Measurements from ENCODE around the gene SMIM29.

DNA sequence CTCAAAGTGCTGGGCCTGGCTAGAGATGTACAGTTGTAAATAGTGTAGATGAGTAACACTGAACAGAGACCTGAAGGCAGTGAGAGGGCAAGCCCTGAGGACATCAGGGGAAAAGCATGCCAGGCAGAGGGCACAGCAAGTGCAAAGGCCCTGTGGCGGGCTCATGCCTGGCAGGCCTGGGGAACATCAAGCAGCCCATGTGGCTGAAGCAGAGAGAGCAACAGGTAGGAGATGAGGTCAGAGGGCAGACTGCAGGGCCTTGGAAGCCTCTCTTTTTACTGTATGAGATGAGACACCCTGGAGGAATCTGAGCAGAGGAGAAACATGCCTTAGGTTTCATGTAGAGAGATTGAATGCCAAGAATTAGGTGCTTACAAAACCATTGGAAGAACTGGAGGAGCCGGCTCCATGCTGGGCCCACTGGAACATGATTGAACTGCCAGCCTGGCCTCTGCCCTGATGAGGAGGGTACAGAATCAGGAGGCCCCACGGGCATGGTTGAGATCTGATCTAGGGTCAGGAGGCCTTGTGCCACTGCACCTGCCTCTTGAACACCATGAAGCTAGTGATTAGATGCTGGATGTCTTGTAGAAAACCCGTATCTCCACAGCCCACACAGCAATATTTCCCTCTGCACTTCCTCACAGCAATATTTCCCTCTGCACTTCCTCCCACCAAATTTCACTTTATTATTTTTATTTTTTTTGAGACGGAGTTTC, 18.0 kb downstream of the SMIM29 start:
- TF ChIP-seq, protein P1, sequence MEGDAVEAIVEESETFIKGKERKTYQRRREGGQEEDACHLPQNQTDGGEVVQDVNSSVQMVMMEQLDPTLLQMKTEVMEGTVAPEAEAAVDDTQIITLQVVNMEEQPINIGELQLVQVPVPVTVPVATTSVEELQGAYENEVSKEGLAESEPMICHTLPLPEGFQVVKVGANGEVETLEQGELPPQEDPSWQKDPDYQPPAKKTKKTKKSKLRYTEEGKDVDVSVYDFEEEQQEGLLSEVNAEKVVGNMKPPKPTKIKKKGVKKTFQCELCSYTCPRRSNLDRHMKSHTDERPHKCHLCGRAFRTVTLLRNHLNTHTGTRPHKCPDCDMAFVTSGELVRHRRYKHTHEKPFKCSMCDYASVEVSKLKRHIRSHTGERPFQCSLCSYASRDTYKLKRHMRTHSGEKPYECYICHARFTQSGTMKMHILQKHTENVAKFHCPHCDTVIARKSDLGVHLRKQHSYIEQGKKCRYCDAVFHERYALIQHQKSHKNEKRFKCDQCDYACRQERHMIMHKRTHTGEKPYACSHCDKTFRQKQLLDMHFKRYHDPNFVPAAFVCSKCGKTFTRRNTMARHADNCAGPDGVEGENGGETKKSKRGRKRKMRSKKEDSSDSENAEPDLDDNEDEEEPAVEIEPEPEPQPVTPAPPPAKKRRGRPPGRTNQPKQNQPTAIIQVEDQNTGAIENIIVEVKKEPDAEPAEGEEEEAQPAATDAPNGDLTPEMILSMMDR (conservative IDR thresholded peaks at IDR 0.05; ENCODE audit: low read depth in 2 of 2), result no peak
- TF ChIP-seq JUNB (IDR thresholded peaks at IDR 0.05; ENCODE audit: unreplicated experiment) (no peak), POLR2AphosphoS5 (IDR thresholded peaks at IDR 0.05; ENCODE audit: low read depth) (no peak), CREB1 (CRISPR knock-in tag; IDR thresholded peaks at IDR 0.05; ENCODE audit: low read depth) (no peak), EZH2phosphoT487 (IDR thresholded peaks at IDR 0.05; ENCODE audit: unreplicated experiment) (no peak), EZH2 (IDR thresholded peaks at IDR 0.05; ENCODE audit: low read depth, unreplicated experiment) (no peak)
- TF ChIP-seq, protein P2, sequence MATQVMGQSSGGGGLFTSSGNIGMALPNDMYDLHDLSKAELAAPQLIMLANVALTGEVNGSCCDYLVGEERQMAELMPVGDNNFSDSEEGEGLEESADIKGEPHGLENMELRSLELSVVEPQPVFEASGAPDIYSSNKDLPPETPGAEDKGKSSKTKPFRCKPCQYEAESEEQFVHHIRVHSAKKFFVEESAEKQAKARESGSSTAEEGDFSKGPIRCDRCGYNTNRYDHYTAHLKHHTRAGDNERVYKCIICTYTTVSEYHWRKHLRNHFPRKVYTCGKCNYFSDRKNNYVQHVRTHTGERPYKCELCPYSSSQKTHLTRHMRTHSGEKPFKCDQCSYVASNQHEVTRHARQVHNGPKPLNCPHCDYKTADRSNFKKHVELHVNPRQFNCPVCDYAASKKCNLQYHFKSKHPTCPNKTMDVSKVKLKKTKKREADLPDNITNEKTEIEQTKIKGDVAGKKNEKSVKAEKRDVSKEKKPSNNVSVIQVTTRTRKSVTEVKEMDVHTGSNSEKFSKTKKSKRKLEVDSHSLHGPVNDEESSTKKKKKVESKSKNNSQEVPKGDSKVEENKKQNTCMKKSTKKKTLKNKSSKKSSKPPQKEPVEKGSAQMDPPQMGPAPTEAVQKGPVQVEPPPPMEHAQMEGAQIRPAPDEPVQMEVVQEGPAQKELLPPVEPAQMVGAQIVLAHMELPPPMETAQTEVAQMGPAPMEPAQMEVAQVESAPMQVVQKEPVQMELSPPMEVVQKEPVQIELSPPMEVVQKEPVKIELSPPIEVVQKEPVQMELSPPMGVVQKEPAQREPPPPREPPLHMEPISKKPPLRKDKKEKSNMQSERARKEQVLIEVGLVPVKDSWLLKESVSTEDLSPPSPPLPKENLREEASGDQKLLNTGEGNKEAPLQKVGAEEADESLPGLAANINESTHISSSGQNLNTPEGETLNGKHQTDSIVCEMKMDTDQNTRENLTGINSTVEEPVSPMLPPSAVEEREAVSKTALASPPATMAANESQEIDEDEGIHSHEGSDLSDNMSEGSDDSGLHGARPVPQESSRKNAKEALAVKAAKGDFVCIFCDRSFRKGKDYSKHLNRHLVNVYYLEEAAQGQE (IDR thresholded peaks at IDR 0.05; ENCODE audit: unreplicated experiment), result no peak
- TF ChIP-seq, protein P3, sequence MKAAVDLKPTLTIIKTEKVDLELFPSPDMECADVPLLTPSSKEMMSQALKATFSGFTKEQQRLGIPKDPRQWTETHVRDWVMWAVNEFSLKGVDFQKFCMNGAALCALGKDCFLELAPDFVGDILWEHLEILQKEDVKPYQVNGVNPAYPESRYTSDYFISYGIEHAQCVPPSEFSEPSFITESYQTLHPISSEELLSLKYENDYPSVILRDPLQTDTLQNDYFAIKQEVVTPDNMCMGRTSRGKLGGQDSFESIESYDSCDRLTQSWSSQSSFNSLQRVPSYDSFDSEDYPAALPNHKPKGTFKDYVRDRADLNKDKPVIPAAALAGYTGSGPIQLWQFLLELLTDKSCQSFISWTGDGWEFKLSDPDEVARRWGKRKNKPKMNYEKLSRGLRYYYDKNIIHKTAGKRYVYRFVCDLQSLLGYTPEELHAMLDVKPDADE (IDR thresholded peaks at IDR 0.05), result no peak

Data from GM23338 (cell line).